Amygdala (tissue), 56 donors: ENCODE measurements around the gene SCYL1.
A peak's percentile ranks its signal among the peaks of the same experiment; 100 is the strongest.

Experiments used
- DNase-seq, 56 donors: peaks; one replicate each; lab custom pipeline; 2025; lab: John Stamatoyannopoulos, UW

Gene SCYL1

GRCh38 chr11:65530157-65530496 is 5.2 kb downstream of the SCYL1 start:
- no peak for DNase-seq

GRCh38 chr11:65532388-65533064 is 7.6 kb downstream of the SCYL1 start:
- DNase-seq = no peak

GRCh38 chr11:65535102-65535501 is 10.2 kb downstream of the SCYL1 start:
- no peak for DNase-seq

GRCh38 chr11:65536412-65537295 is 11.8 kb downstream of the SCYL1 start:
- DNase-seq = no peak

GRCh38 chr11:65537296-65537597 is 12.4 kb downstream of the SCYL1 start:
- no peak for DNase-seq

GRCh38 chr11:65537620-65538231 is 12.8 kb downstream of the SCYL1 start:
- DNase-seq = no peak

GRCh38 chr11:65538232-65538914 is 13.5 kb downstream of the SCYL1 start:
- DNase-seq = no peak

GRCh38 chr11:65538915-65539743 is 14.2 kb downstream of the SCYL1 start:
- DNase-seq = peak in 5 of 56 donors; percentile 18 to 33 (median 23)

GRCh38 chr11:65539744-65540289 is 14.9 kb downstream of the SCYL1 start:
- DNase-seq = peak in 2 of 56 donors; percentile 58 to 75

GRCh38 chr11:65540290-65541092 is 15.6 kb downstream of the SCYL1 start:
- peak; percentile 64 to 97 (median 88) for DNase-seq

GRCh38 chr11:65541093-65541982 is 16.5 kb downstream of the SCYL1 start:
- DNase-seq = no peak

- no peak for DNase-seq
These were observed 18.0 kb downstream of the SCYL1 start for GRCh38 chr11:65542738-65543390.

- no peak for DNase-seq
These were observed 21.0 kb downstream of the SCYL1 start for GRCh38 chr11:65545853-65546216.

- DNase-seq = peak in 19 of 56 donors; percentile 13 to 51 (median 33)
These were observed 21.5 kb downstream of the SCYL1 start for GRCh38 chr11:65546217-65546958.

GRCh38 chr11:65547446-65548125 is 22.7 kb downstream of the SCYL1 start:
- DNase-seq = no peak

- peak in 5 of 56 donors; percentile 12 to 31 (median 16) for DNase-seq
These were observed 23.5 kb downstream of the SCYL1 start for GRCh38 chr11:65548395-65548794.
